HEK293 (cell line): Measurements from ENCODE around the gene PAPSS1.

Source experiments
- BCL11A ChIP-seq: fragments of 450-650 bp; formaldehyde crosslinking; IDR thresholded peaks from 2 replicates; pipeline ENCODE4 v1.5.1; 2016; ENCODE audit warnings: low read depth, missing biosample characterization, missing genetic modification characterization
- ZBTB49 ChIP-seq: fragments of 450-650 bp; formaldehyde crosslinking; IDR thresholded peaks from 2 replicates; pipeline ENCODE4 v1.5.1; 2016; ENCODE audit warnings: missing biosample characterization, missing genetic modification characterization, low read depth
- ZNF521 ChIP-seq: fragments of 450-650 bp; formaldehyde crosslinking; IDR thresholded peaks from 2 replicates; pipeline ENCODE4 v1.5.1; 2017; ENCODE audit warnings: missing biosample characterization, mild to moderate bottlenecking, missing genetic modification characterization
- ZNF623 ChIP-seq: fragments of 450-650 bp; formaldehyde crosslinking; IDR thresholded peaks from 2 replicates; pipeline ENCODE4 v1.5.1; 2016; ENCODE audit warnings: missing biosample characterization, missing genetic modification characterization
- ZNF785 ChIP-seq: fragments of 450-650 bp; formaldehyde crosslinking; IDR thresholded peaks from 2 replicates; pipeline ENCODE4 v1.5.1; 2016; ENCODE audit warnings: missing biosample characterization, missing genetic modification characterization
- ZNF792 ChIP-seq: fragments of 450-650 bp; formaldehyde crosslinking; IDR thresholded peaks from 2 replicates; pipeline ENCODE4 v1.5.1; 2016; ENCODE audit warnings: missing biosample characterization, missing genetic modification characterization
- ZNF837 ChIP-seq: fragments of 450-650 bp; formaldehyde crosslinking; IDR thresholded peaks from 2 replicates; pipeline ENCODE4 v1.5.1; 2016; ENCODE audit warnings: missing biosample characterization, missing genetic modification characterization
- TF ChIP-seq, protein P1 (sequence below): fragments of 450-650 bp; formaldehyde crosslinking; IDR thresholded peaks from 2 replicates; pipeline ENCODE4 v1.5.1; 2016; ENCODE audit warnings: missing biosample characterization, missing genetic modification characterization

DNA sequence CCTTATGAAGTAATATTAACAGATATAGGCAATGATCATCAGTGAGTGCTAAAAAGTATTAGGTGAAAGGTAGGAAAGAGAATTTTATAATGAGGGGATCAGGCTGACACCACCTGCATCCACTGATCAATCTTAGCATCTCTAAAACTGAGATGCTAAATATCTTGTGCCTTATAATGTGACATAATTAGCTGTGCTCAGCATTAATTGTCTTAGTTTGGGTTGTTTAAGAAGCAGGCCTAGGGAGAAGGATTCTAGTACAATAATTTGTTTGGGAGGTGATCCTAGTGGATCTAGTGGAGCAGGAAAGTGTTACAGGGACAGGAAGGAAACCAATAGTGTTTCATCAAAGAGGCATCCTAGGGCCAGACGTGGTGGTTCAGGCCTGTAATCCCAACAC, 22.2 kb upstream of the PAPSS1 start:
- no peak for TF ChIP-seq ZNF623 (tag by site-specific recombination)
- TF ChIP-seq, protein P1, sequence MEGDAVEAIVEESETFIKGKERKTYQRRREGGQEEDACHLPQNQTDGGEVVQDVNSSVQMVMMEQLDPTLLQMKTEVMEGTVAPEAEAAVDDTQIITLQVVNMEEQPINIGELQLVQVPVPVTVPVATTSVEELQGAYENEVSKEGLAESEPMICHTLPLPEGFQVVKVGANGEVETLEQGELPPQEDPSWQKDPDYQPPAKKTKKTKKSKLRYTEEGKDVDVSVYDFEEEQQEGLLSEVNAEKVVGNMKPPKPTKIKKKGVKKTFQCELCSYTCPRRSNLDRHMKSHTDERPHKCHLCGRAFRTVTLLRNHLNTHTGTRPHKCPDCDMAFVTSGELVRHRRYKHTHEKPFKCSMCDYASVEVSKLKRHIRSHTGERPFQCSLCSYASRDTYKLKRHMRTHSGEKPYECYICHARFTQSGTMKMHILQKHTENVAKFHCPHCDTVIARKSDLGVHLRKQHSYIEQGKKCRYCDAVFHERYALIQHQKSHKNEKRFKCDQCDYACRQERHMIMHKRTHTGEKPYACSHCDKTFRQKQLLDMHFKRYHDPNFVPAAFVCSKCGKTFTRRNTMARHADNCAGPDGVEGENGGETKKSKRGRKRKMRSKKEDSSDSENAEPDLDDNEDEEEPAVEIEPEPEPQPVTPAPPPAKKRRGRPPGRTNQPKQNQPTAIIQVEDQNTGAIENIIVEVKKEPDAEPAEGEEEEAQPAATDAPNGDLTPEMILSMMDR (tag by site-specific recombination) = no peak
- no peak for TF ChIP-seq ZNF792 (tag by site-specific recombination)
- TF ChIP-seq ZNF785 (tag by site-specific recombination) = no peak
- no peak for TF ChIP-seq ZBTB49
- TF ChIP-seq ZNF837 (tag by site-specific recombination) = no peak
- TF ChIP-seq BCL11A (tag by site-specific recombination) = no peak
- no peak for TF ChIP-seq ZNF521
